ENCODE measurements around the gene TSPAN10. TPM values are rescaled to one million over a fixed set of nuclear protein-coding genes. Genes with fewer than 3 reads are reported as not detected.

Gene TSPAN10
- total and polyA plus RNA-seq, 2 of the 8 experiments (the other 6 are each of a cell fraction or from before 2014, with no cell fraction given), result 0.99 to 1.1 TPM

GRCh38 chr17:81666342-81667191 is 29.6 kb downstream of the TSPAN10 start, which contains the start of the genes CCDC137 and OXLD1 (continued):
- peak; percentile 94 to 96 for TF ChIP-seq POLR2A (IDR thresholded peaks at IDR 0.05; ENCODE audit: control extremely low read depth in 1 of 2, low read depth in 2 of 2, low read length in 2 of 2)
- peak; percentile 66 for TF ChIP-seq KDM4A (IDR thresholded peaks at IDR 0.05; ENCODE audit: low read depth, low read length, severe bottlenecking)
- peak; percentile 59 for TF ChIP-seq TAF7 (optimal IDR thresholded peaks at IDR 0.05; ENCODE audit: borderline replicate concordance, low read depth, low read length)
- no peak for TF ChIP-seq SUZ12 (IDR thresholded peaks at IDR 0.05; ENCODE audit: low read length)
- TF ChIP-seq TBP (IDR thresholded peaks at IDR 0.05; ENCODE audit: low read depth, low read length), result peak; percentile 70
- no peak for TF ChIP-seq ATF2 (IDR thresholded peaks at IDR 0.05; ENCODE audit: low read length)
- peak; percentile 92 for TF ChIP-seq EGR1 (IDR thresholded peaks at IDR 0.05; ENCODE audit: borderline replicate concordance, low read depth, low read length)
- TF ChIP-seq GTF2F1 (IDR thresholded peaks at IDR 0.05; ENCODE audit: borderline replicate concordance, low read depth, low read length), result peak; percentile 27; the same call in 1 of the 2 replicates
- peak; percentile 96 for TF ChIP-seq POLR2AphosphoS5 (IDR thresholded peaks at IDR 0.05; ENCODE audit: low read depth, low read length)
- no peak for TF ChIP-seq RXRA (IDR thresholded peaks at IDR 0.05; ENCODE audit: insufficient read depth, low read depth, low read length)
- TF ChIP-seq ASH2L (IDR thresholded peaks at IDR 0.05; ENCODE audit: low read length), result peak; percentile 63
- peak; percentile 69; the same call in 1 of the 2 replicates for TF ChIP-seq KDM5A (IDR thresholded peaks at IDR 0.05; ENCODE audit: low read length)
- no peak for TF ChIP-seq JUND (IDR thresholded peaks at IDR 0.05; ENCODE audit: low read length)
- TF ChIP-seq SRF (IDR thresholded peaks at IDR 0.05; ENCODE audit: low read depth, low read length), result no peak
- TF ChIP-seq HDAC6 (IDR thresholded peaks at IDR 0.05; ENCODE audit: low read depth, low read length), result no peak
- TF ChIP-seq YY1 (IDR thresholded peaks at IDR 0.05; ENCODE audit: low read depth, low read length), result peak; percentile 80; the same call in 1 of the 2 replicates
- TF ChIP-seq SIX5 (IDR thresholded peaks at IDR 0.05; ENCODE audit: low read depth, low read length), result no peak
- peak; percentile 76 for TF ChIP-seq TAF1 (IDR thresholded peaks at IDR 0.05; ENCODE audit: low read depth, low read length)
- peak; percentile 83 for TF ChIP-seq CHD2 (IDR thresholded peaks at IDR 0.05; ENCODE audit: low read length)
- peak; percentile 89 for TF ChIP-seq RBBP5 (IDR thresholded peaks at IDR 0.05; ENCODE audit: borderline replicate concordance, low read depth, low read length)
- TF ChIP-seq CTCF (IDR thresholded peaks at IDR 0.05; ENCODE audit: control extremely low read depth in 1 of 3, insufficient read depth in 1 of 3, low read depth in 1 of 3, low read length in 3 of 3), result no peak

All from H1 (cell line).